22Rv1 (cell line): ENCODE data around the gene ADAMTS1.

Experiments
- CTCF ChIP-seq: fragments of 450-650 bp; IDR thresholded peaks from 2 replicates; pipeline ENCODE4 v1.5.1; 2017; ENCODE audit warnings: mild to moderate bottlenecking
- ZFX ChIP-seq: fragments of 450-650 bp; IDR thresholded peaks from 2 replicates; pipeline ENCODE4 v1.6.1; 2017; ENCODE audit warnings: antibody characterized with exemption, borderline replicate concordance

DNA sequence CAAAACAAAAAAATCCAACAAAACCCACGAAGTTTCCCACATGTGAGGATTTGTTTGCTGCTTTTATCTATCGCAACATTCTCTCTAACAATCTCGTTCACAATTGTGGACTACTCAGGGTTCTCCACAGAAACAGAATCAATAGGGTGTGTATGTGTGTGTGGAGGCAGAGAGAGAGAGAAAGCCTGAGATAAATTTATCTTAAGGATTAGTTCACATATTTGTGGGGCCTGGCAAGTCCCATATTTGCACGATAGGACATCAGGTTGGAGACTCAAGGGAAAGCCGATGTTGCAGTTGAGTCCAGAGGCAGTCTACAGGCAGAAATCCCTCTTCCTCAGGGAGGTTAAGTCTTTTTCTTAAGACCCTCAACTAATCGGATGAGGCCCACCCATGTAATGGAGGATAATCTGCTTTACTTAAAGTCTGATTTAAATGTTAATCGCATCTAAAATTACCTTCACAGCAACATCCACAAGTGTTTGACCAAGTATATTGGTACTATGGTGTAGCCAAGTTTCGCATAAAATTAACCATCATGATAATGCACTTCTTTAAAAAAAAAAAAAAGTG, 31.7 kb downstream of the ADAMTS1 start:
- TF ChIP-seq CTCF (no peak), ZFX (no peak)
